IMR-90 (cell line): ENCODE data around the gene AUTS2. TPM values are rescaled to one million over a fixed set of nuclear protein-coding genes. Genes with fewer than 3 reads are reported as not detected.

Experiments
- ATAC-seq: fragments of 200-7000 bp; cut with Tn5 transposase; 2 replicates; pipeline ENCODE4 v1.9.1; 2020; ENCODE audit warnings: low read depth, mild to moderate bottlenecking, moderate library complexity
- BruUV-seq: library from RNA; stranded (reverse); fragments of 400-500 nt; replicated peaks from 2 replicates; lab custom pipeline; 2021; lab: Mats Ljungman, UMichigan
- CTCF ChIA-PET: fragments of 300-600 bp; formaldehyde crosslinking; extraction: SDS; loops from one replicate; lab custom pipeline; 2021; ENCODE audit warnings: antibody characterized with exemption; lab: Yijun Ruan, JAX
- POLR2A ChIA-PET: fragments of 300-600 bp; sonication (Branson Sonifier 250); formaldehyde crosslinking; loops from one replicate; lab custom pipeline; 2022; ENCODE audit warnings: antibody characterized with exemption; ENCODE audit not compliant: unreplicated experiment; lab: Charles Lee
- DNase-seq: peaks from one replicate; pipeline ENCODE4 v3.0.0; 2013
- H2AFZ ChIP-seq: replicated peaks from 2 replicates; pipeline ENCODE3; 2013; ENCODE audit warnings: low read length, mild to moderate bottlenecking; ENCODE audit not compliant: poor library complexity
- H2AK5ac ChIP-seq: 2 replicates; pipeline ENCODE4 v1.6.1; 2013; ENCODE audit warnings: low read depth, low read length, inconsistent platforms
- H2AK9ac ChIP-seq: replicated peaks from 2 replicates; pipeline ENCODE3; 2013; ENCODE audit warnings: mild to moderate bottlenecking, low read depth, low read length, moderate library complexity; ENCODE audit not compliant: poor library complexity
- H2BK120ac ChIP-seq: 2 replicates; pipeline ENCODE4 v1.6.1; 2013; ENCODE audit warnings: low read depth, low read length, inconsistent platforms
- H2BK15ac ChIP-seq: 3 replicates; pipeline ENCODE4 v1.6.1; 2013; ENCODE audit warnings: low read depth, low read length, inconsistent platforms
- H2BK20ac ChIP-seq: 2 replicates; pipeline ENCODE4 v1.6.1; 2013; ENCODE audit warnings: low read depth, mild to moderate bottlenecking, inconsistent platforms, low read length, moderate library complexity
- H2BK5ac ChIP-seq: 2 replicates; pipeline ENCODE4 v1.6.1; 2013; ENCODE audit warnings: mild to moderate bottlenecking, low read depth, low read length, inconsistent platforms; ENCODE audit not compliant: poor library complexity, severe bottlenecking
- H3K14ac ChIP-seq: replicated peaks from 2 replicates; pipeline ENCODE4 v1.6.1; 2013; ENCODE audit warnings: low read depth, low read length, inconsistent platforms
- H3K18ac ChIP-seq: 2 replicates; pipeline ENCODE4 v1.6.1; 2013; ENCODE audit warnings: low read depth, low read length, control low read depth
- H3K23ac ChIP-seq: 2 replicates; pipeline ENCODE4 v1.6.1; 2013; ENCODE audit warnings: low read depth, low read length, inconsistent platforms
- H3K27ac ChIP-seq: 2 replicates; pipeline ENCODE4 v1.5.1; 2013; ENCODE audit warnings: mild to moderate bottlenecking, control low read depth, low read length; ENCODE audit not compliant: insufficient read depth
- H3K27me3 ChIP-seq: 2 replicates; pipeline ENCODE4 v1.6.1; 2013; ENCODE audit warnings: low read length; ENCODE audit not compliant: control insufficient read depth, insufficient read depth
- H3K36me3 ChIP-seq: 2 replicates; pipeline ENCODE4 v1.6.1; 2013; ENCODE audit warnings: low read length, mixed read lengths; ENCODE audit not compliant: control insufficient read depth, insufficient read depth
- H3K4ac ChIP-seq: 2 replicates; pipeline ENCODE4 v1.6.1; 2013; ENCODE audit warnings: low read depth, low read length, inconsistent platforms
- H3K4me1 ChIP-seq: 2 replicates; pipeline ENCODE4 v1.6.1; 2013; ENCODE audit warnings: low read length, mixed read lengths; ENCODE audit not compliant: control insufficient read depth, insufficient read depth
- H3K4me2 ChIP-seq: 2 replicates; pipeline ENCODE4 v1.6.1; 2013; ENCODE audit warnings: low read depth, mild to moderate bottlenecking, control low read depth, low read length, moderate library complexity
- H3K4me3 ChIP-seq: 2 replicates; pipeline ENCODE4 v1.5.1; 2013; ENCODE audit warnings: low read depth, mild to moderate bottlenecking, control low read depth, low read length, moderate library complexity; ENCODE audit not compliant: insufficient read depth
- H3K56ac ChIP-seq: 2 replicates; pipeline ENCODE4 v1.6.1; 2013; ENCODE audit warnings: low read length, inconsistent platforms; ENCODE audit not compliant: insufficient read depth; ENCODE audit errors: extremely low read depth
- H3K79me1 ChIP-seq, 2 experiments: 2 replicates each; pipeline ENCODE4 v1.6.1; 2013; ENCODE audit warnings: low read length in 2 of 2, inconsistent platforms in 1 of 2, low read depth in 1 of 2
- H3K9ac ChIP-seq: 2 replicates; pipeline ENCODE4 v1.6.1; 2013; ENCODE audit warnings: low read depth, low read length, control low read depth
- H3K9me1 ChIP-seq: 2 replicates; pipeline ENCODE4 v1.6.1; 2013; ENCODE audit warnings: low read length, inconsistent platforms; ENCODE audit not compliant: insufficient read depth
- H3K9me3 ChIP-seq: 2 replicates; pipeline ENCODE4 v1.6.1; 2013; ENCODE audit warnings: low read length; ENCODE audit not compliant: control insufficient read depth, insufficient read depth
- H4K20me1 ChIP-seq: 2 replicates; pipeline ENCODE4 v1.6.1; 2013; ENCODE audit warnings: low read length, inconsistent platforms; ENCODE audit not compliant: insufficient read depth
- H4K5ac ChIP-seq: 2 replicates; pipeline ENCODE4 v1.6.1; 2013; ENCODE audit warnings: mild to moderate bottlenecking, low read depth, low read length, control low read depth
- H4K8ac ChIP-seq, 2 experiments: 2 replicates each; pipeline ENCODE4 v1.6.1; 2013; ENCODE audit warnings: low read depth in 2 of 2, low read length in 2 of 2, control low read depth in 1 of 2, inconsistent platforms in 1 of 2
- H4K91ac ChIP-seq: 2 replicates; pipeline ENCODE4 v1.6.1; 2013; ENCODE audit warnings: low read depth, low read length, inconsistent platforms; ENCODE audit not compliant: insufficient read depth
- BHLHE40 ChIP-seq: fragments of 150-350 bp; IDR thresholded peaks from 2 replicates; pipeline ENCODE4 v1.6.1; 2016; ENCODE audit warnings: mild to moderate bottlenecking, low read depth, low read length
- CEBPB ChIP-seq: IDR thresholded peaks from 2 replicates; pipeline ENCODE4 v1.6.1; 2012; ENCODE audit warnings: low read depth, low read length, improper control_type of control experiment
- CHD1 ChIP-seq: IDR thresholded peaks from 2 replicates; pipeline ENCODE4 v1.6.1; 2012; ENCODE audit warnings: low read depth, low read length, improper control_type of control experiment
- CTCF ChIP-seq: conservative IDR thresholded peaks from 2 replicates; pipeline ENCODE4 v1.5.1; 2012; ENCODE audit warnings: mild to moderate bottlenecking, low read depth, low read length, improper control_type of control experiment
- ELK1 ChIP-seq: fragments of 150-350 bp; IDR thresholded peaks from 2 replicates; pipeline ENCODE4 v1.6.1; 2016; ENCODE audit warnings: low read depth, mild to moderate bottlenecking, low read length, moderate library complexity, borderline replicate concordance
- FOS ChIP-seq: fragments of 150-350 bp; IDR thresholded peaks from 2 replicates; pipeline ENCODE4 v1.6.1; 2016; ENCODE audit warnings: low read depth, low read length
- MAFK ChIP-seq: IDR thresholded peaks from 2 replicates; pipeline ENCODE4 v1.6.1; 2012; ENCODE audit warnings: low read depth, low read length, improper control_type of control experiment
- MAZ ChIP-seq: IDR thresholded peaks from 2 replicates; pipeline ENCODE4 v1.6.1; 2012; ENCODE audit warnings: low read depth, mild to moderate bottlenecking, low read length, improper control_type of control experiment, moderate library complexity, borderline replicate concordance
- NFE2L2 ChIP-seq: fragments of 150-350 bp; IDR thresholded peaks from 2 replicates; pipeline ENCODE4 v1.6.1; 2016; ENCODE audit warnings: low read depth, mild to moderate bottlenecking, low read length
- POLR2A ChIP-seq: IDR thresholded peaks from 2 replicates; pipeline ENCODE4 v1.6.1; 2012; ENCODE audit warnings: mild to moderate bottlenecking, low read depth, low read length
- RAD21 ChIP-seq: IDR thresholded peaks from 2 replicates; pipeline ENCODE4 v1.6.1; 2012; ENCODE audit warnings: low read length, improper control_type of control experiment
- RCOR1 ChIP-seq: IDR thresholded peaks from 2 replicates; pipeline ENCODE4 v1.6.1; 2012; ENCODE audit warnings: mild to moderate bottlenecking, low read length, improper control_type of control experiment; ENCODE audit not compliant: insufficient replicate concordance
- RFX5 ChIP-seq: IDR thresholded peaks from 2 replicates; pipeline ENCODE4 v1.8.0; 2012; ENCODE audit warnings: low read depth, mild to moderate bottlenecking, low read length, moderate library complexity
- SMC3 ChIP-seq: fragments of 150-350 bp; IDR thresholded peaks from 2 replicates; pipeline ENCODE4 v1.6.1; 2016; ENCODE audit warnings: low read depth, mild to moderate bottlenecking, antibody characterized with exemption, low read length, moderate library complexity
- USF2 ChIP-seq: fragments of 150-350 bp; IDR thresholded peaks from 2 replicates; pipeline ENCODE4 v1.6.1; 2017; ENCODE audit warnings: mild to moderate bottlenecking, antibody characterized with exemption, low read length, low read depth
- WGBS, 2 experiments: methylation state at CpG; one replicate each; pipeline versions ENCODE4 v1.1.5 to v1.1.7; 2013; ENCODE audit warnings: missing lambda C conversion rate in 2 of 2; ENCODE audit not compliant: insufficient read length in 1 of 2; ENCODE audit errors: extremely low coverage in 2 of 2; 5-methylcytosine and 5-hydroxymethylcytosine counted together
- dilution Hi-C: fragments of 300-500 bp; cut with HindIII; formaldehyde crosslinking; loops from one replicate; pipeline ENCODE4 v1.14.3; 2018; ENCODE audit warnings: low sequenced_read_pairs; ENCODE audit not compliant: unreplicated experiment
- in situ Hi-C: fragments of 300-500 bp; cut with MboI; formaldehyde crosslinking; loops from 3 replicates; pipeline ENCODE4 v1.14.3; 2019; ENCODE audit warnings: low sequenced_read_pairs, inconsistent platforms, mixed read lengths
- intact Hi-C: fragments of 100-400 bp; cut with micrococcal nuclease; formaldehyde crosslinking; loops from 2 replicates; pipeline ENCODE4 v1.10.0; 2022
- polyA plus RNA-seq, 3 experiments: library from polyadenylated mRNA; depleted of rRNA; stranded (reverse); fragments of >200 nt; gene quantifications; 2 replicates each; pipeline ENCODE4 v1.2.3, GENCODE V29; 2012; ENCODE audit warnings: low replicate concordance in 1 of 3
- total RNA-seq: library from RNA; depleted of rRNA; stranded (reverse); fragments of >200 nt; gene quantifications from 2 replicates; pipeline ENCODE4 v1.2.3, GENCODE V29; 2012

Gene AUTS2
- total and polyA plus RNA-seq, 2 of the 4 experiments (the other 2 are of a cell fraction), result 0.90 to 3.0 TPM

- Histone ChIP-seq H3K18ac (no peak overlapping the region), H2AFZ (no peak overlapping the region), H3K4me1 (no peaks in the 10 kb centered on the region), H3K79me1 (no peaks in the 10 kb centered on the region), H3K4ac (no peak overlapping the region), H4K5ac (no peak overlapping the region), H2AK9ac (no peak overlapping the region), H2BK5ac (no peak overlapping the region), H3K9ac (no peak overlapping the region), H3K9me3 (no peaks in the 10 kb centered on the region), H3K56ac (no peak overlapping the region), H2AK5ac (no peak overlapping the region), H3K23ac (no peak overlapping the region), H4K91ac (no peak overlapping the region), H3K4me2 (no peak overlapping the region), H3K27ac (no peak overlapping the region), H3K9me1 (no peaks in the 10 kb centered on the region), H4K8ac (no peak overlapping the region), H3K14ac (no peak overlapping the region), H2BK20ac (no peak overlapping the region), H4K20me1 (no peaks in the 10 kb centered on the region), H3K27me3 (peaks cover 14% of the 10 kb centered on the region), H3K36me3 (no peaks in the 10 kb centered on the region), H2BK120ac (no peak overlapping the region), H3K4me3 (no peak overlapping the region), H2BK15ac (no peak overlapping the region)
- WGBS, 2 experiments, result no CpG with 5 or more reads among the region's 4 CpGs
- in situ Hi-C loops (no loop called here), intact Hi-C loops (no loop called here), dilution Hi-C loops (no loop called here)
- DNase-seq (no peak), ATAC-seq (no peak)
- POLR2A ChIA-PET, result no interaction called here
- BruUV-seq, result no TSS peak
- TF ChIP-seq FOS, result no peak
- TF ChIP-seq NFE2L2, result no peak
- TF ChIP-seq MAZ, result no peak
- no peak for TF ChIP-seq RFX5
- TF ChIP-seq USF2, result no peak
- TF ChIP-seq CHD1, result no peak
- TF ChIP-seq SMC3, result no peak
- TF ChIP-seq CTCF, result no peak
- TF ChIP-seq ELK1, result no peak
- TF ChIP-seq MAFK, result no peak
- TF ChIP-seq RCOR1, result no peak
- TF ChIP-seq BHLHE40, result no peak
- no peak for TF ChIP-seq RAD21
- no peak for TF ChIP-seq CEBPB
- TF ChIP-seq POLR2A, result no peak
- CTCF ChIA-PET, result no interaction called here
Measured at GRCh38 chr7:70592171-70592570, 993.9 kb downstream of the AUTS2 start.
